HL-60 (cell line): ENCODE results near the gene CAPZA1.

Experiments
- DNase-seq, 2 experiments: peaks; one replicate each; pipeline ENCODE4 v3.0.0-alpha.2; 2010 to 2020; ENCODE audit warnings: low read depth in 1 of 2, low spot score in 1 of 2
- H3K27ac ChIP-seq: fragments of 250-450 bp; sonication (Bioruptor Pico); replicated peaks from 2 replicates; pipeline ENCODE4 v1.5.1; 2020; ENCODE audit warnings: mild to moderate bottlenecking, moderate library complexity
- H3K27me3 ChIP-seq: fragments of 250-450 bp; sonication (Bioruptor Pico); 2 replicates; pipeline ENCODE4 v1.5.1; 2021; ENCODE audit warnings: mild to moderate bottlenecking, moderate library complexity; ENCODE audit not compliant: insufficient read depth, poor library complexity, severe bottlenecking
- H3K4me3 ChIP-seq: replicated peaks from 2 replicates; pipeline ENCODE4 v1.5.1; 2011; ENCODE audit warnings: mild to moderate bottlenecking, control low read depth, low read length; ENCODE audit not compliant: insufficient read depth
- CTCF ChIP-seq: IDR thresholded peaks from one replicate; pipeline ENCODE4 v1.5.1; 2011; ENCODE audit warnings: low read length, control low read depth, inconsistent platforms; ENCODE audit not compliant: insufficient read depth
- GABPA ChIP-seq: IDR thresholded peaks from 2 replicates; pipeline ENCODE4 v1.6.1; 2012; ENCODE audit warnings: low read depth
- POLR2AphosphoS5 ChIP-seq: IDR thresholded peaks from 2 replicates; pipeline ENCODE4 v1.6.1; 2012; ENCODE audit warnings: low read depth
- REST ChIP-seq: IDR thresholded peaks from 2 replicates; pipeline ENCODE4 v1.6.1; 2012; ENCODE audit warnings: low read depth; ENCODE audit not compliant: insufficient replicate concordance
- SPI1 ChIP-seq: IDR thresholded peaks from 2 replicates; pipeline ENCODE4 v1.6.1; 2012; ENCODE audit warnings: low read depth, mild to moderate bottlenecking, borderline replicate concordance

The CAPZA1 gene

GRCh38 chr1:112675728-112676381, 56.2 kb downstream of the CAPZA1 start:
- TF ChIP-seq CTCF (no peak), REST (no peak), SPI1 (no peak), GABPA (no peak)
- no peak for DNase-seq
- H3K27ac ChIP-seq, result no peak overlapping the region
- no peak overlapping the region; the same call in 1 of the 2 replicates for H3K4me3 ChIP-seq
- no peaks in the 10 kb centered on the region for H3K27me3 ChIP-seq

GRCh38 chr1:112676543-112676942, 56.9 kb downstream of the CAPZA1 start:
- Histone ChIP-seq H3K27me3 (no peaks in the 10 kb centered on the region), H3K4me3 (no peak overlapping the region), H3K27ac (no peak overlapping the region)
- DNase-seq, result no peak
- no peak for TF ChIP-seq CTCF
- TF ChIP-seq REST, result no peak
- no peak for TF ChIP-seq POLR2AphosphoS5
- TF ChIP-seq SPI1, result no peak
- TF ChIP-seq GABPA, result no peak

GRCh38 chr1:112677501-112677900, 57.9 kb downstream of the CAPZA1 start:
- no peak for DNase-seq
- Histone ChIP-seq H3K27me3 (no peaks in the 10 kb centered on the region), H3K27ac (no peak overlapping the region), H3K4me3 (no peak overlapping the region)
- TF ChIP-seq SPI1 (no peak), GABPA (no peak), CTCF (no peak), REST (no peak), POLR2AphosphoS5 (no peak)
